Measurements from ENCODE around the gene ROBO3.
A peak's percentile ranks its signal among the peaks of the same experiment; 100 is the strongest.

Gene ROBO3

DNA sequence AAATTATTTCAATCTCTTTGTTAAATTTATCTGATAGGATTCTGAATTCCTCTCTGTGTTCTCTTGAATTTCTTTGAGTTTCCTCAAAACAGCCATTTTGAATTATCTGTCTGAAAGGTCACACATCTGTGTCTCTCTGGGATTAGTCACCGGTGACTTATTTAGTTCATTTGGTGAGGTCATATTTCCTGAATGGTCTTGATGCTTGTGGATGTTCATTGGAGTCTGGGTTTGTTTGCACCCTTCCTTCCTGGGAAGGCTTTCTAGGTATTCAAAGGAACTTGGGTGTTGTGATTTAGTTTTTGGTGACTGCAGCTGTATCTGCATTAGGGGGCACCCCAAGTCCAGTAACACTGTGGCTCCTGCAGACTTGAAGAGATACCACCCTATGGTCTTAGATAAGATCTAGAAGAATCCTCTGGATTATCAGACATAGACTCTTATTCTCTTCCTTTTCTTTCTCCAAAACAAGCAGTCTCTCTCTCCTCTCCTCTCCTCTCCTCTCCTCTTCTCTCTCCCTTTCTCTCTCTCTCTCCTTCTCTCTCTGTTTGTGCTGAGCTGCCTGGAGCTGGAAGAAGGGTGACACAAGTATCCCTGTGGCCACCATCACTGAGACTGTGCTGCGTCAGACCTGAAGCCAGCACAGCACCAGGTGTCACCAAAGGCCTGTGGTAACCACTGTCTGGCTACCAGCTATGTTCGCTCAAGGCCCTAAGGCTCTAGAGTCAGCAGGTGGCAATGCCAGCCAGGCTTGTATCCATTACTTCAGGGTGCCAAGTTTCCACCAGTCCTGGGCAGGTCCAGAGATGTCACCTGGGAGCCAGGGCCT is 50.5 kb downstream of the ROBO3 start:
- Histone ChIP-seq H3K27me3 (no peaks in the 10 kb centered on the region; a peak in 1 of 22 replicates), H4K20me1 (no peaks in the 10 kb centered on the region), H3K4me2 (no peak overlapping the region; a peak in 1 of 22 replicates), H3K27ac (no peak overlapping the region), H3K9me3 (replicated peaks in 1 of 11) (peaks cover 20 to 34% (median 24%) of the 10 kb centered on the region in 11 experiments), H3K4me1 (peaks cover 0 to 11% (median 8%) of the 10 kb centered on the region in 10 experiments; a peak in 15 of 20 replicates), H3K4me3 (no peak overlapping the region), H3K9ac (no peak overlapping the region), H3K36me3 (no peaks in the 10 kb centered on the region)
- TF ChIP-seq Cebpa-rat (IDR thresholded peaks at IDR 0.05) = no peak

DNA sequence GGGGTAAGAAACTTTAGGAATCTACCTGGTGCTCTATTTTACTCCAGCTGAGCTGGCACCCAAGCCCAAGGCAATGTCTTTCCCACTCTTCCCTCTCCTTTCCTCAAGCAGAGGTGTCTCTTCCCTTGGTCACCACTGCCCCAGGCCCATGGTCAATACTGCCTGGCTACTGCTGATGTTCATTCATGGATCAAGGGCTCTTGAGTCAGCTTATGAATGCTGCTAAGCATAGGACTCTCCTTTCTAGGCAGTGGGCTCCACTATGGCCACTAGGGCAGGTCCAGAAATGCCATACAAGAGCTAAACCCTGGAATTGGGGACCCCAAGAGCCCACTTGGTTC is 51.1 kb downstream of the ROBO3 start:
- H3K27me3 ChIP-seq = peaks cover 0 to 6% (median 5%) of the 10 kb centered on the region in 11 experiments; a peak in 15 of 22 replicates
- no peak for TF ChIP-seq Cebpa-rat (IDR thresholded peaks at IDR 0.05)
- no peak overlapping the region for H3K27ac ChIP-seq
- no peak overlapping the region for H3K9ac ChIP-seq
- H4K20me1 ChIP-seq = no peaks in the 10 kb centered on the region
- no peak overlapping the region for H3K4me3 ChIP-seq
- H3K36me3 ChIP-seq = no peaks in the 10 kb centered on the region
- H3K4me2 ChIP-seq = no peak overlapping the region
- peaks cover 4 to 17% (median 14%) of the 10 kb centered on the region in 10 experiments; a peak in 17 of 20 replicates for H3K4me1 ChIP-seq
- peaks cover 14 to 34% (median 22%) of the 10 kb centered on the region in 11 experiments for H3K9me3 ChIP-seq (replicated peaks in 1 of 11)

DNA sequence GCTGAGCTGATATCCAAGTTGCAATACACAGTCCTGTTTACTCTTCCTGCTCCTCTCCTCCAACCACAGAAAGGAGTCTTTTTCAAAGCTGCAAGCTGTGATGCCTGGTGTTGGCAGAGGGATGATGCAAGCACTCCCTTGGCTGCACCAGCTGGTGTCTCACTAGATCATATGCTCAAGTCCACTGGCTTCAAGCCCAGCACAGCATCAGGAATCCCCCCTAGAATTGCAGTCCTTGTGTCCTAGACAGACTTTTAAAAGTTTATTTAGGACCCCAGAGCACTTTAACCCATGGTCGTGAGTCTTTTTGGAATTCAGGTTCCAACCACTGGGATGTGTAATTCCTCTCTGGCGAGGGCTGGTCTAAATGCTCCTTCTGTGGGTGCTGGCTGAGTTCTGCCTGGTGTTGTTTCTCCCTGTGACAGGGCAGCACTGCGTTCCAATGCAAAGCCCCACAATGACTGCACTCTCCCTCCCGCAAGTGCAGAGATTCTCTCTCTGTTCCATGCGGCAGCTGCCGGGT is 51.9 kb downstream of the ROBO3 start:
- H3K27ac ChIP-seq = no peak overlapping the region
- H3K4me2 ChIP-seq = peak overlapping the region in 1 of 11 experiments; percentile 1; a peak in 2 of 22 replicates
- H3K27me3 ChIP-seq = peaks cover 0 to 14% (median 9%) of the 10 kb centered on the region in 11 experiments; a peak in 15 of 22 replicates
- no peak overlapping the region for H3K9ac ChIP-seq
- no peak overlapping the region for H3K4me3 ChIP-seq
- H3K36me3 ChIP-seq = no peaks in the 10 kb centered on the region
- no peak for TF ChIP-seq Cebpa-rat (IDR thresholded peaks at IDR 0.05)
- H4K20me1 ChIP-seq = no peaks in the 10 kb centered on the region
- peaks cover 6 to 28% (median 15%) of the 10 kb centered on the region in 11 experiments for H3K9me3 ChIP-seq (replicated peaks in 1 of 11)
- H3K4me1 ChIP-seq = peaks cover 4 to 18% (median 14%) of the 10 kb centered on the region in 10 experiments; a peak in 17 of 20 replicates

DNA sequence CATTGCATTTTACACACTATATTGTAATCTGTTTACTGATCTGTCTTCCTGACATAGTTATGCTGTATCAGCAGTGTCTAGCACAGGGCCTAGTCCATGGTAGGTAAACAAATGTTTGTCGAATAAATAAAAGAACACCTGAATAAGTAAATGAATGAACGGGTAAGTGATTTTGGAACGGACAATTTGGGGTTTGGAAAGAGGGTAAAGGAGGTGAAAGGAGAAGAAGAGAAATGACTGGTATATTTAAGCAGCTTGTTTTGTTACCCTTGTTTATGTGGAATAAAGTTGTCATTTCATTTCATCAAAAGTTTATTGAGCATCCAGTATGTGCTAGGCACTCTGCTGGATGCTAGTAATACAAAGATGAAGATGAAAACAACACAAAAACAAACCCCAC is 53.7 kb downstream of the ROBO3 start, which contains the start of gene HEPN1:
TSS of gene HEPN1 (plus strand) at position 301 of the 400 bp plus-strand sequence.
- peak within 1 kb of the TSS in 6 of 11 experiments; percentile 53 to 79 (median 66); a peak in 9 of 22 replicates for H3K4me2 ChIP-seq
- H3K36me3 ChIP-seq = no peaks in the 10 kb centered on the region
- peaks cover 4 to 18% (median 14%) of the 10 kb centered on the region in 10 experiments; a peak in 17 of 20 replicates for H3K4me1 ChIP-seq
- H3K9me3 ChIP-seq (replicated peaks in 1 of 11) = peaks cover 0 to 18% (median 5%) of the 10 kb centered on the region in 11 experiments; a peak in 10 of 22 replicates
- no peak within 1 kb of the TSS for H3K4me3 ChIP-seq
- no peaks in the 10 kb centered on the region for H4K20me1 ChIP-seq
- peak within 1 kb of the TSS in 1 of 11 experiments; percentile 45; a peak in 3 of 22 replicates for H3K27ac ChIP-seq
- no peak for TF ChIP-seq Cebpa-rat (IDR thresholded peaks at IDR 0.05)
- H3K9ac ChIP-seq = no peak within 1 kb of the TSS
- H3K27me3 ChIP-seq = peaks cover 0 to 20% (median 9%) of the 10 kb centered on the region in 11 experiments; a peak in 15 of 22 replicates

DNA sequence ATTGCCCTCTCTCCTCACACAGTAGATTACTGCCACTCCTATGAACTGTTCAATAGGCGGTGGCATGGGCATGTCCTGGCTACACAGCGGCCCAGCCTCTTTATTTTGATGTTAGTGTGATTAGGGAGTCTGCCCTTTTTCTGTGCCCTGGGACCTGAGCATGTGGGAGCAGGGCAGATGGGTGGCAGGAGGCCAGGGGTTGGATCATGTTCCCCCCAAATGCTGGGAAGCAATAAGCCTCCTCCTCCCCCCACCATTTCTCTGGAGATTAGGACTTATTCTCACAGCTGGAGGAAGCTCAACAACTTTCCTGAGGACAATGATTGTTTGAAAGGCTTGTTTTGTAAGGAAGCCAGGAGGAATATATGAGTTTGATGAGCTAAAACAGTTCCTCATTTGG is 54.7 kb downstream of the ROBO3 start:
- H3K4me2 ChIP-seq = peak overlapping the region in 9 of 11 experiments; percentile 53 to 90 (median 70); a peak in 14 of 22 replicates
- peak overlapping the region in 3 of 11 experiments; percentile 26 to 51 (median 45); a peak in 3 of 22 replicates for H3K27ac ChIP-seq
- no peak overlapping the region for H3K9ac ChIP-seq
- H3K4me1 ChIP-seq = peaks cover 4 to 18% (median 14%) of the 10 kb centered on the region in 10 experiments; a peak in 17 of 20 replicates
- peaks cover 0 to 18% (median 5%) of the 10 kb centered on the region in 11 experiments; a peak in 10 of 22 replicates for H3K9me3 ChIP-seq (replicated peaks in 1 of 11)
- no peak for TF ChIP-seq Cebpa-rat (IDR thresholded peaks at IDR 0.05)
- no peaks in the 10 kb centered on the region for H3K36me3 ChIP-seq
- H4K20me1 ChIP-seq = no peaks in the 10 kb centered on the region
- H3K27me3 ChIP-seq = peaks cover 0 to 20% (median 9%) of the 10 kb centered on the region in 11 experiments; a peak in 15 of 22 replicates
- H3K4me3 ChIP-seq = no peak overlapping the region

DNA sequence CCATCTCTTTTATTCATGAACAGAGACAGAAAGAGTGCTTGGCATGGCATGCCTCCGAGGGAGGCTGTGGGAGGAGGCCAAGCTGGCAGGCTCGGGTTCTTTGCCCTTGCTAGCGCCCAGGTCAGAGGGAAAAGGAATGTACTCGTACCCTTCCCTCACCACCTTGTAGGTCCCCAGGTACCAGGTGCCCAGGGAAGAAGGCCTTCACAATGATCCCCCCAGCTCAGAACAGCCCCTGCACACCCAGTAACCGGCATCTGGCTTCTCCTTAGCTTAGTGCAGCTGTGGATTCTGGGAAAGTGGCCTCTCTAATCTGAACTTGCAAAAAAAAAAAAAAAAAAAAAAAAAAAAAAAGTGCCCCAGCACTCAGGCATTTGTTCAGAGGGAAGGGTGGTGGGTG is 55.1 kb downstream of the ROBO3 start:
- TF ChIP-seq Cebpa-rat (IDR thresholded peaks at IDR 0.05) = no peak

DNA sequence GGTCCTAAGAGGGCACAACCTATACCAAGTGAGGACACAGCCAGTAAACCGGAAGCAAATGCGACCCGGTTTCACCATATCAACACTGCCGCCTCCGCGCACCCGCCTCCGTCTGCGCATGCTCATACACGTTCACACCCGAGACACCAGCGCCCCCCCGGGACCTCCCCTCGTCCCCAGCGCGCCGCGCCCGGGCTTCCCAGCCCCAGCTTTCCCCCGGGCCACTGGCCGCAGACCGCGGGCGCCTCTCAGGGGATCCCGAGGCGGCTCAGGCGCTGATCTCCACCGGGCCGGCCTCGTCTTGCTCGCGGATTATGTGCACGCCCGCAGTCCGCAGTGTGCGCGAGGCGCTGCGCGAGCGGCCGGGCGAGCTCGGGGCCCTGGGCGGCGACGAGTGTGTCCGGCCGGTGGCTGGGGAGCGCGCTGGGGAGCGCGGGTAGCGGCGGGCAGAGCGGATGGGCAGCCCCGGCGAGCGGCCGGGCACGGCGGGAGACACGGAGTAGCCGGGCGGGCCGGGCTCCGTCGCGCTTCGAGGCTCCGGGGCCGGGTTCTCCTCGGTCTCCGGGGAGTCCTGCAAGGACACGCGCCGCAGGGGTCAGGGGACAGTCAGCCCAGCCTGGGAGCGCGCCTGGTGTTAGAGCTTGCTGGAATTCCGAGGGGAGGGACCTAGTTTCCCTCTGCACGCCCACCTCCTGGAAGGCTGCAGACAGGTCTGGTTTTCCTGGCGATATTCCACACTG is 55.8 kb downstream of the ROBO3 start:
- H3K4me2 ChIP-seq = peak overlapping the region; percentile 53 to 90 (median 72)
- no peaks in the 10 kb centered on the region for H3K36me3 ChIP-seq
- H3K27me3 ChIP-seq = peaks cover 0 to 20% (median 9%) of the 10 kb centered on the region in 11 experiments; a peak in 15 of 22 replicates
- peak overlapping the region in 9 of 10 experiments; percentile 24 to 65 (median 47); a peak in 16 of 20 replicates for H3K4me3 ChIP-seq
- H3K27ac ChIP-seq = peak overlapping the region in 8 of 11 experiments; percentile 11 to 61 (median 42); a peak in 12 of 22 replicates
- peaks cover 0 to 16% (median 5%) of the 10 kb centered on the region in 11 experiments; a peak in 9 of 22 replicates for H3K9me3 ChIP-seq (replicated peaks in 1 of 11)
- H4K20me1 ChIP-seq = no peaks in the 10 kb centered on the region
- TF ChIP-seq Cebpa-rat (IDR thresholded peaks at IDR 0.05) = no peak
- peaks cover 4 to 16% (median 13%) of the 10 kb centered on the region in 10 experiments; a peak in 17 of 20 replicates for H3K4me1 ChIP-seq
- H3K9ac ChIP-seq = peak overlapping the region in 7 of 11 experiments; percentile 38 to 65 (median 44); a peak in 12 of 22 replicates

More for the DNA sequence above, 55.1 kb downstream of the ROBO3 start:
- Histone ChIP-seq H3K36me3 (no peaks in the 10 kb centered on the region), H3K4me1 (peaks cover 4 to 18% (median 14%) of the 10 kb centered on the region in 10 experiments; a peak in 17 of 20 replicates), H3K9me3 (replicated peaks in 1 of 11) (peaks cover 0 to 18% (median 5%) of the 10 kb centered on the region in 11 experiments; a peak in 10 of 22 replicates), H3K9ac (peak overlapping the region in 5 of 11 experiments; percentile 39 to 65 (median 44); a peak in 3 of 22 replicates), H3K27me3 (peaks cover 0 to 20% (median 9%) of the 10 kb centered on the region in 11 experiments; a peak in 15 of 22 replicates), H3K27ac (peak overlapping the region in 9 of 11 experiments; percentile 11 to 61 (median 45); a peak in 11 of 22 replicates), H3K4me2 (peak overlapping the region; percentile 53 to 90 (median 72)), H3K4me3 (peak overlapping the region in 9 of 10 experiments; percentile 24 to 65 (median 47); a peak in 14 of 20 replicates), H4K20me1 (no peaks in the 10 kb centered on the region)

DNA sequence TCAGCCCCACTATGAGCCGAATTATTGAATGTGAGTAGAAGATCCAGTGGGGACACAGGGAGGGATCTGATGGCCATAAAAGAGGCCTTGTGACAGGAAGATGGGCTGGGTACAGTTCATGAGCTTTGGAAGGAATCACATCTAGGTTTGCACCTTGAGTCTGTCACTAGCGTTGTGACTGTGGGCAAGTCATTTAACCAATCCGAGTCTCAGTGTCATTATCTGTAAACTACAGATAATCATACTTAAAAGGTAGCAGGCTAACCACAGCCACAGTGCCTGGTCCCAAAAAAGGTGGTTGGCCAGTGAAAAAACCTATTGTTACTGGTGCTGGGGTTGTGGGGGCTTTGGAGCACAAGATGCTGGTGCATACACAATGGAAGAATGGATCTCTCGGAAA is 57.6 kb downstream of the ROBO3 start:
- TF ChIP-seq Cebpa-rat (IDR thresholded peaks at IDR 0.05) = no peak
- H3K9ac ChIP-seq = no peak overlapping the region
- peaks cover 4 to 16% (median 13%) of the 10 kb centered on the region in 10 experiments; a peak in 17 of 20 replicates for H3K4me1 ChIP-seq
- H3K9me3 ChIP-seq (replicated peaks in 1 of 11) = peaks cover 0 to 11% (median 5%) of the 10 kb centered on the region in 11 experiments; a peak in 9 of 22 replicates
- no peak overlapping the region for H3K4me2 ChIP-seq
- no peaks in the 10 kb centered on the region for H3K36me3 ChIP-seq
- H4K20me1 ChIP-seq = no peaks in the 10 kb centered on the region
- no peak overlapping the region for H3K27ac ChIP-seq
- H3K27me3 ChIP-seq = peaks cover 0 to 20% (median 9%) of the 10 kb centered on the region in 11 experiments; a peak in 15 of 22 replicates
- no peak overlapping the region for H3K4me3 ChIP-seq
